ENCODE data around the gene ESAM. TPM values are rescaled to one million over a fixed set of nuclear protein-coding genes. Genes with fewer than 3 reads are reported as not detected.

ESAM gene
- total RNA-seq, 2 experiments from 2014 or later = 0.60 to 0.65 TPM

GRCh38 chr11:124751391-124751740, 10.7 kb downstream of the ESAM start:
- intact Hi-C loops (cut with micrococcal nuclease) = no loop called here
- POLR2A ChIA-PET = no interaction called here
- ATAC-seq (no peak), DNase-seq (no peak)
- H3K4me1 Mint-ChIP-seq (ENCODE audit: low read depth) = peaks cover 1% of the 10 kb centered on the region
- H3K4me3 Mint-ChIP-seq = no peak overlapping the region
- H3K27ac Mint-ChIP-seq = no peak overlapping the region
- H3K27me3 Mint-ChIP-seq = peaks cover 5% of the 10 kb centered on the region
- TF ChIP-seq CTCF (IDR thresholded peaks at IDR 0.05) = no peak
- CTCF ChIA-PET = interaction anchor here (0.7 to 1.4 kb wide), 2 partner anchors 11 to 82 kb away, joined by 4 to 5 read pairs; partner anchors contain the start of gene ESAM
- no peaks in the 10 kb centered on the region for H3K9me3 Mint-ChIP-seq
- no peaks in the 10 kb centered on the region for H3K36me3 Mint-ChIP-seq (ENCODE audit: low read depth)

DNA sequence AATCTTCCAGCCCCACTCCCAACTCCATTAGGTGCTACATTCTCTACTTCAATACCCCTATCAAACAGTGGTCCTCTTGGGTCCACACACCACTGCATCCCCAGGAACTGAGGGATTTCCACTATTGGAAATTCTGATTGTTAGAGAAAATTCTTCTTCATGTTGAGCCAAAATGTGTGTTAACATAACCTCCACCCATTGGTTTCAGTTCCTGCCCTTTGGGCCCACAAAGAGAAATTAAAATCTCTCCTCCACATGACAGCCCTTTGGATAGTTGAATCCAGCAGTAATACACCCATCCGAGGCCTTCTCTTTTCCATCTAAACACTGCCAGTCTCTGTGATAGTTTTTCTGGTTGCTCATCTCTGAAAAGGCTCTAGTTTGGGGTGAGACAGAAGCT, 12.2 kb downstream of the ESAM start:
- Mint-ChIP-seq H3K9me3 (no peaks in the 10 kb centered on the region), H3K4me3 (no peak overlapping the region), H3K27me3 (peaks cover 2% of the 10 kb centered on the region), H3K4me1 (ENCODE audit: low read depth) (peaks cover 4% of the 10 kb centered on the region), H3K27ac (no peak overlapping the region), H3K36me3 (ENCODE audit: low read depth) (no peaks in the 10 kb centered on the region)
- ChIA-PET POLR2A (no interaction called here), CTCF (interaction anchor here (8.7 to 9.5 kb wide), 2 partner anchors 7 to 13 kb away, joined by 68 to 77 read pairs; partner anchors contain the start of gene ESAM)
- intact Hi-C loops (cut with micrococcal nuclease) = loop anchor here (5.0 kb wide), 1 partner anchor 78 kb away; the partner anchor contains the start of genes SIAE and SPA17
- TF ChIP-seq CTCF (IDR thresholded peaks at IDR 0.05) = no peak
- ATAC-seq = no peak
- DNase-seq = no peak

GRCh38 chr11:124748481-124749343, 13.4 kb downstream of the ESAM start:
- no peak for DNase-seq
- peaks cover 4% of the 10 kb centered on the region for H3K4me1 Mint-ChIP-seq (ENCODE audit: low read depth)
- H3K36me3 Mint-ChIP-seq (ENCODE audit: low read depth) = no peaks in the 10 kb centered on the region
- ChIA-PET POLR2A (interaction anchor here (0.8 to 1.6 kb wide), 2 partner anchors 9 to 11 kb away, joined by 3 to 4 read pairs; no protein-coding TSS in a partner anchor), CTCF (interaction anchor here (1.0 to 9.5 kb wide), 5 partner anchors 8 to 80 kb away, joined by 3 to 77 read pairs (median 4); partner anchors contain the start of genes ESAM and NRGN)
- H3K27me3 Mint-ChIP-seq = peaks cover 2% of the 10 kb centered on the region
- no peak overlapping the region for H3K27ac Mint-ChIP-seq
- TF ChIP-seq CTCF (IDR thresholded peaks at IDR 0.05) = no peak
- intact Hi-C loops (cut with micrococcal nuclease) = loop anchor here (5.0 kb wide), 1 partner anchor 76 kb away; the partner anchor contains the start of genes SIAE and SPA17
- no peak overlapping the region for H3K4me3 Mint-ChIP-seq
- ATAC-seq = no peak
- H3K9me3 Mint-ChIP-seq = no peaks in the 10 kb centered on the region

GRCh38 chr11:124748100-124748418, 14.0 kb downstream of the ESAM start:
- Mint-ChIP-seq H3K27me3 (peaks cover 3% of the 10 kb centered on the region), H3K4me1 (ENCODE audit: low read depth) (peaks cover 4% of the 10 kb centered on the region), H3K27ac (no peak overlapping the region), H3K36me3 (ENCODE audit: low read depth) (peaks cover 1% of the 10 kb centered on the region), H3K4me3 (no peak overlapping the region), H3K9me3 (no peaks in the 10 kb centered on the region)
- TF ChIP-seq CTCF (IDR thresholded peaks at IDR 0.05) = no peak
- CTCF ChIA-PET = interaction anchor here (1.0 to 9.5 kb wide), 5 partner anchors 8 to 79 kb away, joined by 3 to 77 read pairs (median 4); partner anchors contain the start of genes ESAM and NRGN
- intact Hi-C loops (cut with micrococcal nuclease) = loop anchor here (5.0 kb wide), 1 partner anchor 76 kb away; the partner anchor contains the start of genes SIAE and SPA17
- ATAC-seq (no peak), DNase-seq (no peak)
- POLR2A ChIA-PET = interaction anchor here (0.8 to 1.6 kb wide), 2 partner anchors 10 to 11 kb away, joined by 3 to 4 read pairs; no protein-coding TSS in a partner anchor
